ENCODE results near the gene SNHG17. TPM values are rescaled to one million over a fixed set of nuclear protein-coding genes. Genes with fewer than 3 reads are reported as not detected.
"Not testable (repeated sequence)": the region's sequence is repeated elsewhere in the genome, so short reads cannot be mapped to it uniquely, and the experiment has no call there.

SNHG17 gene
- total and polyA plus RNA-seq, 2 donors from 2014 or later, result 19.7 to 33.2 TPM

GRCh38 chr20:38386851-38387250 lies 48.3 kb downstream of the SNHG17 start:
- Histone ChIP-seq H3K9ac (ENCODE audit: low read length in 3 of 3) (no peak overlapping the region), H3K9me3 (ENCODE audit: control insufficient read depth in 2 of 3, insufficient read depth in 1 of 3, low read length in 3 of 3) (no peaks in the 10 kb centered on the region), H3K36me3 (ENCODE audit: control insufficient read depth in 2 of 3, insufficient read depth in 3 of 3, low read length in 3 of 3) (no peaks in the 10 kb centered on the region), H3K27me3 (ENCODE audit: control insufficient read depth, insufficient read depth, low read length) (no peaks in the 10 kb centered on the region), H3K27ac (ENCODE audit: low read depth in 2 of 2, low read length in 2 of 2) (no peak overlapping the region), H3K4me3 (ENCODE audit: low read length in 3 of 3) (no peak overlapping the region), H3K4me1 (ENCODE audit: control insufficient read depth in 2 of 3, insufficient read depth in 2 of 3, low read depth in 1 of 3, low read length in 3 of 3) (no peaks in the 10 kb centered on the region)
- no peak for TF ChIP-seq CTCF (IDR thresholded peaks at IDR 0.05; ENCODE audit: borderline replicate concordance, extremely low read depth, insufficient read depth)
- DNase-seq (no peak), FAIRE-seq (no peak)
- intact Hi-C loops (cut with DNase I), result no loop called here

GRCh38 chr20:38386004-38386403 lies 49.1 kb downstream of the SNHG17 start:
- DNase-seq (no peak), FAIRE-seq (no peak)
- no peak overlapping the region for H3K27ac ChIP-seq (ENCODE audit: low read depth in 2 of 2, low read length in 2 of 2)
- intact Hi-C loops (cut with DNase I), result no loop called here
- no peaks in the 10 kb centered on the region for H3K9me3 ChIP-seq (ENCODE audit: control insufficient read depth in 2 of 3, insufficient read depth in 1 of 3, low read length in 3 of 3)
- H3K4me3 ChIP-seq (ENCODE audit: low read length in 3 of 3), result no peak overlapping the region
- H3K4me1 ChIP-seq (ENCODE audit: control insufficient read depth in 2 of 3, insufficient read depth in 2 of 3, low read depth in 1 of 3, low read length in 3 of 3), result no peaks in the 10 kb centered on the region
- no peak overlapping the region for H3K9ac ChIP-seq (ENCODE audit: low read length in 3 of 3)
- no peaks in the 10 kb centered on the region for H3K27me3 ChIP-seq (ENCODE audit: control insufficient read depth, insufficient read depth, low read length)
- TF ChIP-seq CTCF (IDR thresholded peaks at IDR 0.05; ENCODE audit: borderline replicate concordance, extremely low read depth, insufficient read depth), result no peak
- no peaks in the 10 kb centered on the region for H3K36me3 ChIP-seq (ENCODE audit: control insufficient read depth in 2 of 3, insufficient read depth in 3 of 3, low read length in 3 of 3)

GRCh38 chr20:38383147-38383546 lies 52.0 kb downstream of the SNHG17 start:
- no peak overlapping the region for H3K4me3 ChIP-seq (ENCODE audit: low read length in 3 of 3)
- intact Hi-C loops (cut with DNase I), result no loop called here
- no peaks in the 10 kb centered on the region for H3K9me3 ChIP-seq (ENCODE audit: control insufficient read depth in 2 of 3, insufficient read depth in 1 of 3, low read length in 3 of 3)
- H3K36me3 ChIP-seq (ENCODE audit: control insufficient read depth in 2 of 3, insufficient read depth in 3 of 3, low read length in 3 of 3), result no peaks in the 10 kb centered on the region
- no peak for TF ChIP-seq CTCF (IDR thresholded peaks at IDR 0.05; ENCODE audit: borderline replicate concordance, extremely low read depth, insufficient read depth)
- no peaks in the 10 kb centered on the region for H3K27me3 ChIP-seq (ENCODE audit: control insufficient read depth, insufficient read depth, low read length)
- FAIRE-seq (no peak), DNase-seq (no peak)
- no peak overlapping the region for H3K9ac ChIP-seq (ENCODE audit: low read length in 3 of 3)
- H3K4me1 ChIP-seq (ENCODE audit: control insufficient read depth in 2 of 3, insufficient read depth in 2 of 3, low read depth in 1 of 3, low read length in 3 of 3), result no peaks in the 10 kb centered on the region
- no peak overlapping the region for H3K27ac ChIP-seq (ENCODE audit: low read depth in 2 of 2, low read length in 2 of 2)

DNA sequence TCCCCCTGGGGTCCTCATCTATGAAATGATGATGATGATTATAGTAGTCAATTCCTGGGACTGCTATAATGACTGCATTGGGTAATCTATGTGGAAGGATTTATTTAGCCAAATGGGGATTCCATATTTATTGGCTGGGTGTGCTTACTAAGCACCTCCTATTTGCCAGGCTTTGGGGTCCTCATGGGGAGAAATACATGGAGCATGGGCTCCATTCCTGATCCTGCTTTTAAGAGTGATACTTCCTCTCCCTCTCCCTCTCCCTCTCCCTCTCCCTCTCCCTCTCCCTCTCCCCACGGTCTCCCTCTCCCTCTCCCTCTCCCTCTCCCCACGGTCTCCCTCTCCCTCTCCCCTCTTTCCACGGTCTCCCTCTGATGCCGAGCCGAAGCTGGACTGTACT lies 57.3 kb downstream of the SNHG17 start:
- H3K27me3 ChIP-seq (ENCODE audit: control insufficient read depth, insufficient read depth, low read length); DNase-seq; H3K9ac ChIP-seq (ENCODE audit: low read length in 3 of 3); H3K4me3 ChIP-seq (ENCODE audit: low read length in 3 of 3); H3K9me3 ChIP-seq (ENCODE audit: control insufficient read depth in 2 of 3, insufficient read depth in 1 of 3, low read length in 3 of 3); H3K36me3 ChIP-seq (ENCODE audit: control insufficient read depth in 2 of 3, insufficient read depth in 3 of 3, low read length in 3 of 3); H3K4me1 ChIP-seq (ENCODE audit: control insufficient read depth in 2 of 3, insufficient read depth in 2 of 3, low read depth in 1 of 3, low read length in 3 of 3); intact Hi-C loops (cut with DNase I); FAIRE-seq; H3K27ac ChIP-seq (ENCODE audit: low read depth in 2 of 2, low read length in 2 of 2): not testable (repeated sequence)
